Measurements from ENCODE around the gene ERGIC3.

The ERGIC3 gene

DNA sequence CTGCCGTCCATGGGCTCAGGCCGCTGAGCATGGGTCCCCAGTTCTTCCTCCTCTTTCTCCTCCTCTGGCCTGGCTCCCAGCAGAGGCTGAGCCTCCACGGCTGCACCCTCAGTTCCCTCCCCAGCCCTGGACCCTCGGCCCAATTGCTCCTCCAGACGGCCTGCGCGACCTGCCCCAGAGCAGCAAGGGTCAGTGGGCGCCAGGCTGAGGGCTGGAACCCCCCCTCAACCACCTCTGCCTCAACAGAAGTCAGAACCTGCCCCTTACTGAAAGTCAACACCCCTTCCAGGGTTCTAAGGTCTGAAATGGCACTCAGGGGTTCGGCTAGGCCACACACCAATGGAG, 57.9 kb downstream of the ERGIC3 start:
- DNase-seq = no peak

- no peak for DNase-seq
Observed at GRCh38 chr20:35600176-35600992, 58.5 kb downstream of the ERGIC3 start.

GRCh38 chr20:35600993-35601973, 59.4 kb downstream of the ERGIC3 start:
- peak; percentile 59 to 68 for DNase-seq

DNA sequence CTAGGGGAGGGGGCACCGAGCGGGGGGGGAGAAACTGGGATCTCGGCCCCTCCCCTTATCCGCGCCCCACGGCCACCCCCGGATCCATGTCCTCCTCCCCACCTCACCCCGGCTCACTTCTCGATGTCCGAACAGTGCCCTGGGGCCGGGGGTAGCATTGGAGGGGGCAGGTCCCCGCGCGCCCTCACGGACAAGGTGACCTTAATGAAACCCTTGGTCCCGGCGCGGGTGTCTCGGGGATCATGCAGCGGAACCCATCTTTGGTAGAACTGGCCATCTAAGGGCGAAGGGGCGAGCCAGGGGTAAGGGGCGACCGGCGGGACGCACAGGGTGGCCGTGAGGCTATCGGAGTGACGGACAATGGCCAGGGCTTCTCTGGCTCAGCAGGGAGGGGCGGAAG, 60.1 kb downstream of the ERGIC3 start:
- DNase-seq = no peak

GRCh38 chr20:35602851-35603495, 61.1 kb downstream of the ERGIC3 start:
- DNase-seq = no peak

GRCh38 chr20:35603695-35604448, 62.0 kb downstream of the ERGIC3 start:
- no peak for DNase-seq

GRCh38 chr20:35604449-35604747, 62.5 kb downstream of the ERGIC3 start:
- no peak for DNase-seq

DNA sequence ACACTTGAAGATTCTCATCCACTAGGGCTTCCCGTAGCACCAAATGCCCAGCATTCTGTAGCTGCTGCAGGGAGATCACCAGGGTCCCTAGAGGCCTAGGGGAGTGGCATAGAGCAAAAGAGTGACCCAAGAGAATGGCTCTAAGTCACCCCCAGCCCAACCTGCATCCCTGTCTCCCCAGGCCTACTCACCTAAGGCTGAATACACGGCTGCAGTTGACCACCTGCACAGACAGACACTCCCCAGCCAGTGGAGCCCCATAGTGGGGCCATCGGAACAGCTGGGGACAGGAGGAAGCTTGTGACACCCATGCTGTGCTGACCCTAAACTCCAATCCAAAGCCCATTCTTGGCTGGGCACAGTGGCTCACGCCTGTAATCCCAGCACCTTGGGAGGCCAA, 64.2 kb downstream of the ERGIC3 start:
- no peak for DNase-seq
